Measurements from ENCODE around the gene CHST8. TPM values are rescaled to one million over a fixed set of nuclear protein-coding genes. Genes with fewer than 3 reads are reported as not detected.

Gene CHST8
- total and polyA plus RNA-seq, 2 of the 13 experiments (the other 11 are each of a cell fraction or from before 2014, with no cell fraction given), result not detected

DNA sequence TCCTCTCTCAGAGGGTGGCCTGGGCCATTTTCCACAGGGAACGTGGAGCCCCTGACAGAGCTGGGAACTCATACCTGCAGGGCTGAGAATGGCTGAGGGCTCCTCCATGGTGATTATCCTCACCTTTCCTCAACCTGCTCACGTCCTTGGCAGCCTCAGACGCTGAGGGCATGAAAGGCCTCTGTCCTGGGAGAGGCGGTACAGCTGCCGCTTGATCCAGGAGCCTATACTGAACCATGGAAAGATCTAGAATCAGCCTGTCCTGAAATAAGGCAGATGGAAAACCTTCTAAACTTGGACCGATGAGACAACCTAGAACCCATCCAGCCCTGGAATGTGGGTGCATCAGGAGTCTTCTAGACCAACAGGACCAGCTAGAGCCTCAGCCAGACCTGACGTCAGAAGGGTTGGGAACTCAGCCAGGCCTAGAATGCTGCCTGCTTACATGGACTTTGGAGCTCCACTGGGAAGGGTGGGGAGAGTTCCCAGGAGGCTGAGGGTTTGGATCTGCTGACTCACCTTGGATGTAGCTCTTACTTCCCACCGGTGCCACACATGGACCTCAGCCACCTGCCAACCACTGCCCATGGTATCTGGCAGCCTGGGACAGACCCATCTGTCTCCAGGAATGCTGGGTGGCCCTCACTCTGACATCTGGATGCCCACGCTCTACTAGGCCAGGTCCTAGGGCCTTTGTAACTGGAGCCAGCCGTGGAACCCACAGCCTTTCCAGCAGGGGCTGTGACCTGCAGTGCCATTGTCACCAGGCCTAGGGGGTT, 182.5 kb downstream of the CHST8 start (continued):
- no peak for TF ChIP-seq MLXIP (CRISPR knock-in tag; IDR thresholded peaks at IDR 0.05; ENCODE audit: borderline replicate concordance)
- no peak for TF ChIP-seq RFXAP (CRISPR knock-in tag; IDR thresholded peaks at IDR 0.05; ENCODE audit: borderline replicate concordance)
- TF ChIP-seq, protein P1, sequence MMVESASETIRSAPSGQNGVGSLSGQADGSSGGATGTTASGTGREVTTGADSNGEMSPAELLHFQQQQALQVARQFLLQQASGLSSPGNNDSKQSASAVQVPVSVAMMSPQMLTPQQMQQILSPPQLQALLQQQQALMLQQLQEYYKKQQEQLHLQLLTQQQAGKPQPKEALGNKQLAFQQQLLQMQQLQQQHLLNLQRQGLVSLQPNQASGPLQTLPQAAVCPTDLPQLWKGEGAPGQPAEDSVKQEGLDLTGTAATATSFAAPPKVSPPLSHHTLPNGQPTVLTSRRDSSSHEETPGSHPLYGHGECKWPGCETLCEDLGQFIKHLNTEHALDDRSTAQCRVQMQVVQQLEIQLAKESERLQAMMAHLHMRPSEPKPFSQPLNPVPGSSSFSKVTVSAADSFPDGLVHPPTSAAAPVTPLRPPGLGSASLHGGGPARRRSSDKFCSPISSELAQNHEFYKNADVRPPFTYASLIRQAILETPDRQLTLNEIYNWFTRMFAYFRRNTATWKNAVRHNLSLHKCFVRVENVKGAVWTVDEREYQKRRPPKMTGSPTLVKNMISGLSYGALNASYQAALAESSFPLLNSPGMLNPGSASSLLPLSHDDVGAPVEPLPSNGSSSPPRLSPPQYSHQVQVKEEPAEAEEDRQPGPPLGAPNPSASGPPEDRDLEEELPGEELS (CRISPR knock-in tag; IDR thresholded peaks at IDR 0.05), result no peak
- TF ChIP-seq GATAD1 (CRISPR knock-in tag; IDR thresholded peaks at IDR 0.05), result no peak; the same call in 1 of the 2 replicates
- no peak for TF ChIP-seq SOX13 (IDR thresholded peaks at IDR 0.05)
- TF ChIP-seq SOX13 (CRISPR knock-in tag; conservative IDR thresholded peaks at IDR 0.05 in 1 of 2, IDR thresholded peaks at IDR 0.05 in 1 of 2), result no peak
- TF ChIP-seq, protein P2, sequence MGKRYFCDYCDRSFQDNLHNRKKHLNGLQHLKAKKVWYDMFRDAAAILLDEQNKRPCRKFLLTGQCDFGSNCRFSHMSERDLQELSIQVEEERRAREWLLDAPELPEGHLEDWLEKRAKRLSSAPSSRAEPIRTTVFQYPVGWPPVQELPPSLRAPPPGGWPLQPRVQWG (CRISPR knock-in tag; IDR thresholded peaks at IDR 0.05; ENCODE audit: borderline replicate concordance, low read depth), result no peak
- no peak for TF ChIP-seq HNRNPUL1 (IDR thresholded peaks at IDR 0.05; ENCODE audit: low read depth, low read length)
- TF ChIP-seq IRX3 (CRISPR knock-in tag; IDR thresholded peaks at IDR 0.05; ENCODE audit: borderline replicate concordance, low read depth), result no peak
- no peak for TF ChIP-seq LCORL (IDR thresholded peaks at IDR 0.05)
- TF ChIP-seq LCORL (CRISPR knock-in tag; IDR thresholded peaks at IDR 0.05), result 0 out of 2 replicates have a peak, but pooled peaks have one; percentile 18
- TF ChIP-seq, protein P3, sequence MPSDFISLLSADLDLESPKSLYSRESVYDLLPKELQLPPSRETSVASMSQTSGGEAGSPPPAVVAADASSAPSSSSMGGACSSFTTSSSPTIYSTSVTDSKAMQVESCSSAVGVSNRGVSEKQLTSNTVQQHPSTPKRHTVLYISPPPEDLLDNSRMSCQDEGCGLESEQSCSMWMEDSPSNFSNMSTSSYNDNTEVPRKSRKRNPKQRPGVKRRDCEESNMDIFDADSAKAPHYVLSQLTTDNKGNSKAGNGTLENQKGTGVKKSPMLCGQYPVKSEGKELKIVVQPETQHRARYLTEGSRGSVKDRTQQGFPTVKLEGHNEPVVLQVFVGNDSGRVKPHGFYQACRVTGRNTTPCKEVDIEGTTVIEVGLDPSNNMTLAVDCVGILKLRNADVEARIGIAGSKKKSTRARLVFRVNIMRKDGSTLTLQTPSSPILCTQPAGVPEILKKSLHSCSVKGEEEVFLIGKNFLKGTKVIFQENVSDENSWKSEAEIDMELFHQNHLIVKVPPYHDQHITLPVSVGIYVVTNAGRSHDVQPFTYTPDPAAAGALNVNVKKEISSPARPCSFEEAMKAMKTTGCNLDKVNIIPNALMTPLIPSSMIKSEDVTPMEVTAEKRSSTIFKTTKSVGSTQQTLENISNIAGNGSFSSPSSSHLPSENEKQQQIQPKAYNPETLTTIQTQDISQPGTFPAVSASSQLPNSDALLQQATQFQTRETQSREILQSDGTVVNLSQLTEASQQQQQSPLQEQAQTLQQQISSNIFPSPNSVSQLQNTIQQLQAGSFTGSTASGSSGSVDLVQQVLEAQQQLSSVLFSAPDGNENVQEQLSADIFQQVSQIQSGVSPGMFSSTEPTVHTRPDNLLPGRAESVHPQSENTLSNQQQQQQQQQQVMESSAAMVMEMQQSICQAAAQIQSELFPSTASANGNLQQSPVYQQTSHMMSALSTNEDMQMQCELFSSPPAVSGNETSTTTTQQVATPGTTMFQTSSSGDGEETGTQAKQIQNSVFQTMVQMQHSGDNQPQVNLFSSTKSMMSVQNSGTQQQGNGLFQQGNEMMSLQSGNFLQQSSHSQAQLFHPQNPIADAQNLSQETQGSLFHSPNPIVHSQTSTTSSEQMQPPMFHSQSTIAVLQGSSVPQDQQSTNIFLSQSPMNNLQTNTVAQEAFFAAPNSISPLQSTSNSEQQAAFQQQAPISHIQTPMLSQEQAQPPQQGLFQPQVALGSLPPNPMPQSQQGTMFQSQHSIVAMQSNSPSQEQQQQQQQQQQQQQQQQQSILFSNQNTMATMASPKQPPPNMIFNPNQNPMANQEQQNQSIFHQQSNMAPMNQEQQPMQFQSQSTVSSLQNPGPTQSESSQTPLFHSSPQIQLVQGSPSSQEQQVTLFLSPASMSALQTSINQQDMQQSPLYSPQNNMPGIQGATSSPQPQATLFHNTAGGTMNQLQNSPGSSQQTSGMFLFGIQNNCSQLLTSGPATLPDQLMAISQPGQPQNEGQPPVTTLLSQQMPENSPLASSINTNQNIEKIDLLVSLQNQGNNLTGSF (CRISPR knock-in tag; IDR thresholded peaks at IDR 0.05), result no peak
- no peak for TF ChIP-seq ZNF101 (CRISPR knock-in tag; IDR thresholded peaks at IDR 0.05; ENCODE audit: borderline replicate concordance, low read depth)
- TF ChIP-seq NR0B2 (CRISPR knock-in tag; IDR thresholded peaks at IDR 0.05), result no peak
- TF ChIP-seq HNRNPK (IDR thresholded peaks at IDR 0.05; ENCODE audit: low read depth, low read length, poor library complexity, severe bottlenecking), result no peak
- TF ChIP-seq ZNF441 (CRISPR knock-in tag; IDR thresholded peaks at IDR 0.05; ENCODE audit: borderline replicate concordance), result no peak

Measured in HepG2 (cell line).